CD14-positive monocyte (primary cell): ENCODE measurements around the gene WEE2. TPM values are rescaled to one million over a fixed set of nuclear protein-coding genes. Genes with fewer than 3 reads are reported as not detected.

Experiments
- DNase-seq, 3 donors: peaks; one replicate each; pipeline ENCODE4 v3.0.0-alpha.2; 2011 to 2022
- H2AFZ ChIP-seq: 2 replicates; pipeline ENCODE4 v1.6.0; 2012; ENCODE audit warnings: mild to moderate bottlenecking, low read depth, low read length, inconsistent platforms; ENCODE audit not compliant: insufficient read depth, poor library complexity, severe bottlenecking
- H3K27ac ChIP-seq, 2 donors: 1 replicate in 1 of 2; 2 replicates in 1 of 2; pipeline ENCODE4 v1.5.1; 2012 to 2013; ENCODE audit warnings: low read length in 2 of 2, control low read depth in 1 of 2, inconsistent platforms in 1 of 2, low read depth in 1 of 2, mild to moderate bottlenecking in 1 of 2
- H3K27me3 ChIP-seq, 2 donors: one replicate each; pipeline versions ENCODE4 v1.6.0 to v1.6.1; 2011 to 2013; ENCODE audit warnings: low read length in 2 of 2; ENCODE audit not compliant: control insufficient read depth in 2 of 2, insufficient read depth in 2 of 2
- H3K36me3 ChIP-seq, 2 donors: replicated peaks in 1 of 2; 1 replicate in 1 of 2; 2 replicates in 1 of 2; pipeline versions ENCODE4 v1.5.1 to v1.6.1; 2012 to 2013; ENCODE audit warnings: low read length in 2 of 2, control low read depth in 1 of 2, inconsistent platforms in 1 of 2, mild to moderate bottlenecking in 1 of 2; ENCODE audit not compliant: insufficient read depth in 2 of 2, control insufficient read depth in 1 of 2
- H3K4me1 ChIP-seq, 2 donors: 1 replicate in 1 of 2; 2 replicates in 1 of 2; pipeline versions ENCODE4 v1.5.1 to v1.6.1; 2012 to 2013; ENCODE audit warnings: low read length in 2 of 2, control low read depth in 1 of 2, inconsistent platforms in 1 of 2, mild to moderate bottlenecking in 1 of 2, moderate library complexity in 1 of 2; ENCODE audit not compliant: insufficient read depth in 2 of 2, control insufficient read depth in 1 of 2
- H3K4me2 ChIP-seq: replicated peaks from 2 replicates; pipeline ENCODE3; 2012; ENCODE audit warnings: low read length, moderate library complexity, mild to moderate bottlenecking; ENCODE audit not compliant: poor library complexity, severe bottlenecking; ENCODE audit errors: extremely low read depth
- H3K4me3 ChIP-seq, 3 experiments: fragments of 200-600 bp in 1 of 3; sonication (generic) in 1 of 3; replicated peaks in 1 of 3; 1 replicate in 2 of 3; 2 replicates in 1 of 3; pipeline ENCODE4 v1.5.1; 2011 to 2013; ENCODE audit warnings: low read length in 3 of 3, mild to moderate bottlenecking in 3 of 3, control low read depth in 2 of 3, low read depth in 2 of 3, inconsistent platforms in 1 of 3, moderate library complexity in 1 of 3
- H3K79me2 ChIP-seq: 2 replicates; pipeline ENCODE4 v1.6.0; 2012; ENCODE audit warnings: mild to moderate bottlenecking, control low read depth, inconsistent platforms, low read length, moderate library complexity; ENCODE audit not compliant: insufficient read depth
- H3K9ac ChIP-seq: 2 replicates; pipeline ENCODE4 v1.6.0; 2017; ENCODE audit warnings: low read length, mild to moderate bottlenecking; ENCODE audit not compliant: insufficient read depth, poor library complexity, severe bottlenecking
- H3K9me3 ChIP-seq, 2 donors: replicated peaks in 1 of 2; 1 replicate in 1 of 2; 2 replicates in 1 of 2; pipeline versions ENCODE4 v1.5.1 to v1.6.1; 2012 to 2013; ENCODE audit warnings: low read length in 2 of 2, control low read depth in 1 of 2; ENCODE audit not compliant: control insufficient read depth in 1 of 2, insufficient read depth in 1 of 2
- H4K20me1 ChIP-seq: 2 replicates; pipeline ENCODE4 v1.6.0; 2012; ENCODE audit warnings: mild to moderate bottlenecking, low read length, control low read depth, moderate library complexity; ENCODE audit not compliant: insufficient read depth
- H3K27ac Mint-ChIP-seq, 7 donors: one replicate each; pipeline ENCODE4 v1.8.0; 2020; ENCODE audit warnings: mild to moderate bottlenecking in 7 of 7, mixed read lengths in 7 of 7, moderate library complexity in 6 of 7, inconsistent platforms in 2 of 7
- H3K27me3 Mint-ChIP-seq, 3 donors: one replicate each; pipeline ENCODE4 v1.8.0; 2021 to 2022; ENCODE audit warnings: low read depth in 3 of 3, mild to moderate bottlenecking in 3 of 3, mixed read lengths in 3 of 3, moderate library complexity in 3 of 3, inconsistent platforms in 1 of 3
- H3K36me3 Mint-ChIP-seq, 2 donors: one replicate each; pipeline ENCODE4 v1.8.0; 2020; ENCODE audit warnings: mixed read lengths in 2 of 2, inconsistent platforms in 1 of 2, mild to moderate bottlenecking in 1 of 2
- H3K4me1 Mint-ChIP-seq: one replicate; pipeline ENCODE4 v1.8.0; 2020; ENCODE audit warnings: mild to moderate bottlenecking, mixed read lengths
- H3K4me3 Mint-ChIP-seq, 2 donors: one replicate each; pipeline ENCODE4 v1.8.0; 2020; ENCODE audit warnings: mild to moderate bottlenecking in 2 of 2, mixed read lengths in 2 of 2, moderate library complexity in 1 of 2
- H3K9me3 Mint-ChIP-seq, 7 donors: one replicate each; pipeline ENCODE4 v1.8.0; 2020 to 2022; ENCODE audit warnings: mixed read lengths in 7 of 7, mild to moderate bottlenecking in 6 of 7, moderate library complexity in 6 of 7, inconsistent platforms in 2 of 7
- WGBS: methylation state at CpG from one replicate; pipeline ENCODE4 v1.1.5; 2013; ENCODE audit warnings: missing lambda C conversion rate; ENCODE audit not compliant: insufficient coverage; 5-methylcytosine and 5-hydroxymethylcytosine counted together
- intact Hi-C, 2 donors: fragments of 100-400 bp; cut with micrococcal nuclease; formaldehyde crosslinking; loops; one replicate each; pipeline versions ENCODE4 v1.15.0 to v1.15.1; 2023
- polyA plus RNA-seq, 3 donors: library from polyadenylated mRNA; depleted of rRNA in 1 of 3; unstranded in 2 of 3; stranded (reverse) in 1 of 3; fragments of 300-500 nt in 2 of 3; fragments of >200 nt in 1 of 3; fragmentation: Illumina TruSeq in 2 of 3; gene quantifications; 1 replicate in 2 of 3; 2 replicates in 1 of 3; pipeline ENCODE4 v1.2.3, GENCODE V29; 2012 to 2021
- TF ChIP-seq, protein P1 (sequence below): fragments of 200-600 bp; IDR thresholded peaks from one replicate; pipeline ENCODE4 v1.8.0; 2022; ENCODE audit warnings: antibody characterized with exemption, mild to moderate bottlenecking

WEE2 gene
- polyA plus RNA-seq, 3 donors: not detected

DNA sequence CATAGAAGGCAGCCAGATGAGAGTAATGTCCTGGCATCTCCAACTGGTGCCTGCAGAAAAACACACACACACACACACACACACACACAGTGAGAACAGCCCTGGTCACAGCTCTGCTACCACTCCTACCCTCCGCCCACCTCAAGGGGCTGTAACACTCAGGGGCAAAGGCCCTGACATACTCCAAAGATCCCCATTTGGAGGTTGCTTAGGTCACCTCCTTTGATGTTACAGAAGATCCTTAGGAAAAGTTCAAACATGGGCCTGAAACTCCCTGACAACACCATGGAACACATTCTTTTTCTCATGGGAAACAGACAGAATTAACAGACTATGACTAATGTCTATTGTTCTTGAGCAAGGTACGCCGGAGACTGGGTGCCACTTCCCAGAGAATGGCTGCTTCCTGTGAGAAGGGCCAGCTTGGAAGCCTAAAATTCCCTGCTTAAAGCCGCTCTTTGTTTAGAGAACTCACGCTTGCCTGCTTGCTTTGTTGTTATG, 33.9 kb upstream of the WEE2 start:
- Histone ChIP-seq H3K79me2 (no peaks in the 10 kb centered on the region), H3K36me3 (no peaks in the 10 kb centered on the region), H3K4me1 (peaks cover 31 to 35% of the 10 kb centered on the region in 2 donors), H2AFZ (no peak overlapping the region), H3K4me2 (no peak overlapping the region), H3K9ac (no peak overlapping the region), H4K20me1 (no peaks in the 10 kb centered on the region), H3K27me3 (no peaks in the 10 kb centered on the region), H3K4me3 (no peak overlapping the region), H3K27ac (no peak overlapping the region), H3K9me3 (peaks cover 0 to 3% of the 10 kb centered on the region in 2 donors)
- intact Hi-C loops: no loop called here
- DNase-seq: peak in 1 of 3 donors; percentile 33
- H3K36me3 Mint-ChIP-seq: peaks cover 0 to 6% of the 10 kb centered on the region in 2 donors
- H3K4me1 Mint-ChIP-seq: peaks cover 39% of the 10 kb centered on the region
- no peak overlapping the region for H3K4me3 Mint-ChIP-seq
- H3K27me3 Mint-ChIP-seq: no peaks in the 10 kb centered on the region
- H3K27ac Mint-ChIP-seq: peak overlapping the region in 2 of 7 donors; percentile 24 to 27
- peaks cover 0 to 4% (median 0%) of the 10 kb centered on the region in 7 donors for H3K9me3 Mint-ChIP-seq
- TF ChIP-seq, protein P1, sequence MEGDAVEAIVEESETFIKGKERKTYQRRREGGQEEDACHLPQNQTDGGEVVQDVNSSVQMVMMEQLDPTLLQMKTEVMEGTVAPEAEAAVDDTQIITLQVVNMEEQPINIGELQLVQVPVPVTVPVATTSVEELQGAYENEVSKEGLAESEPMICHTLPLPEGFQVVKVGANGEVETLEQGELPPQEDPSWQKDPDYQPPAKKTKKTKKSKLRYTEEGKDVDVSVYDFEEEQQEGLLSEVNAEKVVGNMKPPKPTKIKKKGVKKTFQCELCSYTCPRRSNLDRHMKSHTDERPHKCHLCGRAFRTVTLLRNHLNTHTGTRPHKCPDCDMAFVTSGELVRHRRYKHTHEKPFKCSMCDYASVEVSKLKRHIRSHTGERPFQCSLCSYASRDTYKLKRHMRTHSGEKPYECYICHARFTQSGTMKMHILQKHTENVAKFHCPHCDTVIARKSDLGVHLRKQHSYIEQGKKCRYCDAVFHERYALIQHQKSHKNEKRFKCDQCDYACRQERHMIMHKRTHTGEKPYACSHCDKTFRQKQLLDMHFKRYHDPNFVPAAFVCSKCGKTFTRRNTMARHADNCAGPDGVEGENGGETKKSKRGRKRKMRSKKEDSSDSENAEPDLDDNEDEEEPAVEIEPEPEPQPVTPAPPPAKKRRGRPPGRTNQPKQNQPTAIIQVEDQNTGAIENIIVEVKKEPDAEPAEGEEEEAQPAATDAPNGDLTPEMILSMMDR: no peak
- WGBS: no CpG with 5 or more reads among the region's 5 CpGs

DNA sequence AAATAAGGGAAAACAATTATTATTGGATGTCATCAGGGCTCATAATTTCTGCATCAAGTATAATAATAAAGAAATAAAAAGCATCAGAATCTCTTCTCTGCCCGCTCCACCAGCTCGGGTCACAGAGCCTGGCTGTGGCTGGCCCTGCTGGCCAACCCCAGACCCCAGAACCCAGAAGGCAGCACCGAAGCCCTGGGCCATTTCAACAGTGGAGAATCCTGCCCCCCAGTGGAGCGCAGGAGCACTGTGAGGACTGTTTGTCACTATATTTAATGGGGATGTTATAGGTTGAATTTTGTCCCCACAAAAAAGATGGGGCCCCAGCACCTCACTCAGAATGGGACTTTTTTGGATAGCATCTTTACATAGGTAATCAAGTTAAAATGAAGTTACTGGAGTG, 33.5 kb upstream of the WEE2 start:
- Histone ChIP-seq H3K27me3 (no peaks in the 10 kb centered on the region), H3K36me3 (no peaks in the 10 kb centered on the region), H3K79me2 (no peaks in the 10 kb centered on the region), H3K27ac (peak overlapping the region in 1 of 2 donors; percentile 64), H4K20me1 (no peaks in the 10 kb centered on the region), H3K9me3 (peaks cover 0 to 3% of the 10 kb centered on the region in 2 donors), H2AFZ (no peak overlapping the region), H3K4me2 (no peak overlapping the region), H3K9ac (no peak overlapping the region), H3K4me1 (peaks cover 31 to 35% of the 10 kb centered on the region in 2 donors), H3K4me3 (no peak overlapping the region)
- H3K4me1 Mint-ChIP-seq: peaks cover 39% of the 10 kb centered on the region
- WGBS: no CpG with 5 or more reads among the region's 4 CpGs
- H3K27me3 Mint-ChIP-seq: no peaks in the 10 kb centered on the region
- peaks cover 0 to 8% of the 10 kb centered on the region in 2 donors for H3K36me3 Mint-ChIP-seq
- H3K27ac Mint-ChIP-seq: peak overlapping the region in 5 of 7 donors; percentile 27 to 77 (median 49)
- DNase-seq: no peak
- H3K4me3 Mint-ChIP-seq: no peak overlapping the region
- intact Hi-C loops: no loop called here
- H3K9me3 Mint-ChIP-seq: peaks cover 0 to 4% (median 0%) of the 10 kb centered on the region in 7 donors
- TF ChIP-seq, protein P1: no peak
